Measurements from ENCODE around the gene ARFGAP2.

DNA sequence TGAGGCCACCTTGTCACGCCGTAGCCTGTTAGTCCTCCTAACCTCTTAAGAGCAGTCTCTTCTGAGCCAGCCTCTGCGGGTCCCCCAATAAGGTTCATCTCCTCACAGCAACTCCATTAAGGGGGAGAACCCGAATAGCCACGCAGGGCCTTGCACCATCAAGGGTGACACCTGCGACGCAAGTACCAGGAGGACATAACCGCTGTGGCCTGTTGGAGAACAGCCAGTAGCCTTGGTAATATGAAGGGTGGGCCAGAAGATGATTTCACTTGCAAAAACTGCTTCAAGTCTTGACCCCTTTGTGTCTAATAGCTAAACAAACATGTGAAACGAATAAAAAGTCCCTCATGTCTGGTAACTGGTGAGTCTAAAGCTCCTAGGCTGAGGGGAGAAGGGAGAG is 14.8 kb downstream of the ARFGAP2 start:
- TF ChIP-seq, protein P1, sequence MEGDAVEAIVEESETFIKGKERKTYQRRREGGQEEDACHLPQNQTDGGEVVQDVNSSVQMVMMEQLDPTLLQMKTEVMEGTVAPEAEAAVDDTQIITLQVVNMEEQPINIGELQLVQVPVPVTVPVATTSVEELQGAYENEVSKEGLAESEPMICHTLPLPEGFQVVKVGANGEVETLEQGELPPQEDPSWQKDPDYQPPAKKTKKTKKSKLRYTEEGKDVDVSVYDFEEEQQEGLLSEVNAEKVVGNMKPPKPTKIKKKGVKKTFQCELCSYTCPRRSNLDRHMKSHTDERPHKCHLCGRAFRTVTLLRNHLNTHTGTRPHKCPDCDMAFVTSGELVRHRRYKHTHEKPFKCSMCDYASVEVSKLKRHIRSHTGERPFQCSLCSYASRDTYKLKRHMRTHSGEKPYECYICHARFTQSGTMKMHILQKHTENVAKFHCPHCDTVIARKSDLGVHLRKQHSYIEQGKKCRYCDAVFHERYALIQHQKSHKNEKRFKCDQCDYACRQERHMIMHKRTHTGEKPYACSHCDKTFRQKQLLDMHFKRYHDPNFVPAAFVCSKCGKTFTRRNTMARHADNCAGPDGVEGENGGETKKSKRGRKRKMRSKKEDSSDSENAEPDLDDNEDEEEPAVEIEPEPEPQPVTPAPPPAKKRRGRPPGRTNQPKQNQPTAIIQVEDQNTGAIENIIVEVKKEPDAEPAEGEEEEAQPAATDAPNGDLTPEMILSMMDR (optimal IDR thresholded peaks at IDR 0.05 in 1 of 3, IDR thresholded peaks at IDR 0.05 in 1 of 3, conservative IDR thresholded peaks at IDR 0.05 in 1 of 3; ENCODE audit: extremely low read depth in 1 of 3, insufficient read depth in 2 of 3, low read length in 3 of 3) = no peak
- no peak for TF ChIP-seq EZH2 (IDR thresholded peaks at IDR 0.05; ENCODE audit: low read length)
